22Rv1 (cell line): ENCODE measurements around the gene CEP41.

Experiments used
- H3K27ac ChIP-seq: fragments of 450-650 bp; 2 replicates; pipeline ENCODE4 v1.5.1; 2017
- CTCF ChIP-seq: fragments of 450-650 bp; IDR thresholded peaks from 2 replicates; pipeline ENCODE4 v1.5.1; 2017; ENCODE audit warnings: mild to moderate bottlenecking
- ZFX ChIP-seq: fragments of 450-650 bp; IDR thresholded peaks from 2 replicates; pipeline ENCODE4 v1.6.1; 2017; ENCODE audit warnings: antibody characterized with exemption, borderline replicate concordance

Gene CEP41

GRCh38 chr7:130367088-130367755, 73.6 kb downstream of the CEP41 start:
- no peak overlapping the region for H3K27ac ChIP-seq
- TF ChIP-seq ZFX, result no peak
- no peak for TF ChIP-seq CTCF

- no peak for TF ChIP-seq CTCF
- TF ChIP-seq ZFX, result no peak
- H3K27ac ChIP-seq, result no peak overlapping the region
Measured at GRCh38 chr7:130366564-130366963, 74.3 kb downstream of the CEP41 start.

GRCh38 chr7:130365511-130366441, 75.0 kb downstream of the CEP41 start:
- TF ChIP-seq CTCF (no peak), ZFX (no peak)
- H3K27ac ChIP-seq, result no peak overlapping the region

- no peak for TF ChIP-seq CTCF
- TF ChIP-seq ZFX, result no peak
- H3K27ac ChIP-seq, result no peak overlapping the region
Measured at GRCh38 chr7:130365088-130365487, 75.7 kb downstream of the CEP41 start.

- H3K27ac ChIP-seq, result no peak overlapping the region
- no peak for TF ChIP-seq ZFX
- TF ChIP-seq CTCF, result no peak
Measured at GRCh38 chr7:130364451-130364850, 76.4 kb downstream of the CEP41 start.

GRCh38 chr7:130363026-130363847, 77.6 kb downstream of the CEP41 start:
- H3K27ac ChIP-seq, result no peak overlapping the region
- TF ChIP-seq ZFX, result no peak
- TF ChIP-seq CTCF, result no peak
